Liver (tissue), 9 donors: ENCODE measurements around the gene RAB44. TPM values are rescaled to one million over a fixed set of nuclear protein-coding genes. Genes with fewer than 3 reads are reported as not detected.

Experiments used
- DNase-seq: peaks from one replicate; pipeline ENCODE4 v3.0.0-alpha.2; 2017; ENCODE audit warnings: low spot score
- H3K27ac ChIP-seq, 2 donors: one replicate each; pipeline ENCODE4 v1.7.0; 2013; ENCODE audit warnings: inconsistent platforms in 2 of 2, low read length in 2 of 2, control low read depth in 1 of 2, low read depth in 1 of 2, mild to moderate bottlenecking in 1 of 2
- H3K27me3 ChIP-seq, 4 donors: one replicate each; pipeline versions ENCODE4 v1.6.1 to v1.7.0; 2013; ENCODE audit warnings: low read length in 3 of 4, inconsistent platforms in 1 of 4, mild to moderate bottlenecking in 1 of 4, moderate library complexity in 1 of 4; ENCODE audit not compliant: control insufficient read depth in 4 of 4, insufficient read depth in 4 of 4
- H3K36me3 ChIP-seq, 4 donors: one replicate each; pipeline versions ENCODE4 v1.6.1 to v1.7.0; 2013; ENCODE audit warnings: low read length in 3 of 4, mild to moderate bottlenecking in 3 of 4, low read depth in 1 of 4, moderate library complexity in 1 of 4; ENCODE audit not compliant: control insufficient read depth in 4 of 4, insufficient read depth in 3 of 4
- H3K4me1 ChIP-seq, 4 donors: one replicate each; pipeline versions ENCODE4 v1.6.1 to v1.7.0; 2013; ENCODE audit warnings: low read length in 3 of 4, mild to moderate bottlenecking in 3 of 4, moderate library complexity in 1 of 4; ENCODE audit not compliant: control insufficient read depth in 4 of 4, insufficient read depth in 4 of 4
- H3K4me3 ChIP-seq, 3 donors: one replicate each; pipeline versions ENCODE4 v1.6.1 to v1.7.0; 2013; ENCODE audit warnings: low read length in 3 of 3, control low read depth in 1 of 3, low read depth in 1 of 3, mild to moderate bottlenecking in 1 of 3
- H3K9ac ChIP-seq, 2 donors: one replicate each; pipeline ENCODE4 v1.7.0; 2013; ENCODE audit warnings: low read length in 2 of 2, mild to moderate bottlenecking in 2 of 2, moderate library complexity in 2 of 2, control low read depth in 1 of 2, low read depth in 1 of 2
- H3K9me3 ChIP-seq, 4 donors: one replicate each; pipeline versions ENCODE4 v1.6.1 to v1.7.0; 2013; ENCODE audit warnings: low read length in 3 of 4; ENCODE audit not compliant: control insufficient read depth in 4 of 4
- EGR1 ChIP-seq, 2 donors: IDR thresholded peaks; 2 replicates each; pipeline ENCODE4 v1.6.1; 2016 to 2018; ENCODE audit warnings: antibody characterized with exemption in 2 of 2, low read depth in 2 of 2
- FOXA1 ChIP-seq: IDR thresholded peaks from 2 replicates; pipeline ENCODE4 v1.6.1; 2016; ENCODE audit warnings: antibody characterized with exemption
- FOXA2 ChIP-seq: IDR thresholded peaks from 2 replicates; pipeline ENCODE4 v1.6.1; 2016; ENCODE audit warnings: antibody characterized with exemption
- GABPA ChIP-seq, 2 donors: IDR thresholded peaks in 1 of 2; conservative IDR thresholded peaks in 1 of 2; 2 replicates each; pipeline ENCODE4 v1.6.1; 2016; ENCODE audit warnings: antibody characterized with exemption in 2 of 2, mild to moderate bottlenecking in 1 of 2, moderate library complexity in 1 of 2
- HNF4A ChIP-seq, 2 donors: conservative IDR thresholded peaks; 2 replicates each; pipeline ENCODE4 v1.6.1; 2016; ENCODE audit warnings: antibody characterized with exemption in 2 of 2, mild to moderate bottlenecking in 2 of 2
- HNF4G ChIP-seq: IDR thresholded peaks from 2 replicates; pipeline ENCODE4 v1.6.1; 2016; ENCODE audit warnings: antibody characterized with exemption
- JUND ChIP-seq, 2 donors: IDR thresholded peaks; 2 replicates each; pipeline ENCODE4 v1.6.1; 2016; ENCODE audit warnings: antibody characterized with exemption in 2 of 2
- NR2F2 ChIP-seq: IDR thresholded peaks from 2 replicates; pipeline ENCODE4 v1.6.1; 2016; ENCODE audit warnings: antibody characterized with exemption
- RAD21 ChIP-seq, 2 donors: IDR thresholded peaks; 2 replicates each; pipeline ENCODE4 v1.6.1; 2016; ENCODE audit warnings: antibody characterized with exemption in 2 of 2, mild to moderate bottlenecking in 2 of 2
- RXRA ChIP-seq, 2 donors: IDR thresholded peaks; 2 replicates each; pipeline ENCODE4 v1.6.1; 2017 to 2018; ENCODE audit warnings: antibody characterized with exemption in 2 of 2, mild to moderate bottlenecking in 1 of 2
- SP1 ChIP-seq: IDR thresholded peaks from 2 replicates; pipeline ENCODE4 v1.6.1; 2018; ENCODE audit warnings: antibody characterized with exemption, mild to moderate bottlenecking
- TAF1 ChIP-seq: conservative IDR thresholded peaks from 2 replicates; pipeline ENCODE4 v1.6.1; 2016; ENCODE audit warnings: antibody characterized with exemption, mild to moderate bottlenecking
- YY1 ChIP-seq: IDR thresholded peaks from 2 replicates; pipeline ENCODE4 v1.6.1; 2016; ENCODE audit warnings: antibody characterized with exemption, mild to moderate bottlenecking
- WGBS: extraction: QIAGEN DNeasy Blood & Tissue Kit; methylation state at CpG from one replicate; pipeline ENCODE4 v1.1.7; 2013; 5-methylcytosine and 5-hydroxymethylcytosine counted together
- polyA plus RNA-seq, 2 donors: library from polyadenylated mRNA; stranded (reverse) in 1 of 2; unstranded in 1 of 2; fragments of 200-250 nt in 1 of 2; fragments of >200 nt in 1 of 2; fragmentation: Nextera tagmentation in 1 of 2; extraction: Ambion mirVana in 1 of 2; gene quantifications; one replicate each; pipeline versions ENCODE4 v1.2.1 to v1.2.3, GENCODE V29; 2013 to 2015
- total RNA-seq, 2 donors: library from RNA; depleted of rRNA; stranded (reverse); fragments of >200 nt; gene quantifications; one replicate each; pipeline ENCODE4 v1.2.3, GENCODE V29; 2014
- TF ChIP-seq, protein P1 (sequence below): IDR thresholded peaks from 2 replicates; pipeline ENCODE4 v1.6.1; 2016; ENCODE audit warnings: antibody characterized with exemption
- TF ChIP-seq, protein P2 (sequence below): IDR thresholded peaks from 2 replicates; pipeline ENCODE4 v1.6.1; 2016; ENCODE audit warnings: antibody characterized with exemption
- TF ChIP-seq, protein P3 (sequence below): IDR thresholded peaks from 2 replicates; pipeline ENCODE4 v1.6.1; 2016; ENCODE audit warnings: antibody characterized with exemption
- TF ChIP-seq, protein P4 (sequence below): fragments of 150-350 bp; IDR thresholded peaks from 2 replicates; pipeline ENCODE4 v1.5.1; 2017; ENCODE audit warnings: improper control_type of control experiment, low read depth, low read length; ENCODE audit not compliant: missing input control
- TF ChIP-seq, protein P5 (sequence below): IDR thresholded peaks from 2 replicates; pipeline ENCODE4 v1.6.1; 2016; ENCODE audit warnings: antibody characterized with exemption, mild to moderate bottlenecking
- donor health status: healthy.
- donor health status: healthy.
- donor health status: healthy.
- donor health status: healthy.
- donor health status: healthy.

Gene RAB44
- total and polyA plus RNA-seq, 4 donors: 0.02 to 1.3 (median 0.08) TPM; not detected in 1

DNA sequence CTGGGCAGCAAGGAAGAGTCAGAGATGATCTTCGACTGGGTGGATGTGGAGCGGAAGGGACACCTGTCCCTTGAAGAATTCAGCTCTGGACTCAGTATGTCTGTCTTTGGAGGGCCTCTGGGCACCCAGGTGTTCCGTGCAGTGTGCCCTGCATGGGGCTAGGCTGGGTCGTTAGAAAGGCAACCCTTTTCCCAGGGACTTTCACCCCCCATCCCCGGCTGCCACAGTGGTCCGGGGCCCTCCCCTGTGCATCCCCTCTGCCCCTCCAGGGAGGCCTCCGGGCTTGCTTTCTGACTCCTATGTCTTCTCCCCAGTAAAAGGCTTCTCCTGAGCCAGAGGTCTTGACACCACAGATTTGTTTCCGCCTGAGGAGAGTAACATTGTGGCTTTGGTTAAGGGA is 16.2 kb downstream of the RAB44 start (continued):
- TF ChIP-seq TAF1: no peak

DNA sequence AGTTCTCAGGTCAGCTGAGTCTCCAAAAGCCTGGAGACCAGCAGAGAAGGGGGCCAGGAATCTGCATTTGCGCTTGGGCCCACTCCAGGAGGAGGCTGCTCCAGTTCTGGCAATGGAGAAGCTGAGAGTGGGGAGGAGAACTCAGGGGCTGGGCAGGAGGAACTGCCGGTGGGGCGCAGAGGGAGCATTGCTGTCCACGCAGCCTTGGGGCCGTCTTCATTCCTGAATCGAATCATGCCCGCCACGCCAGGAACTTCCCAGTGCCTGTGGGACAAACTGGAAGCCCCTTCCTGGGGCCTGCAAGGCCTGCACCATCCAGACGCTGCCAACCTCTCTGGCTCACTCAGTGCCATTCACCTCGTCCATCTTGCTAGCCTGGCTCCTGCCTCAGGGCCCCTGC is 16.9 kb downstream of the RAB44 start:
- no peak overlapping the region for H3K27ac ChIP-seq
- no peak overlapping the region for H3K9ac ChIP-seq
- no peaks in the 10 kb centered on the region for H3K4me1 ChIP-seq
- no peak overlapping the region for H3K4me3 ChIP-seq
- 89% methylated on average over 10 of the region's 10 CpGs for WGBS
- no peaks in the 10 kb centered on the region for H3K9me3 ChIP-seq
- H3K36me3 ChIP-seq: no peaks in the 10 kb centered on the region
- TF ChIP-seq JUND (IDR thresholded peaks at IDR 0.05) (no peak), GABPA (IDR thresholded peaks at IDR 0.05 in 1 of 2, conservative IDR thresholded peaks at IDR 0.05 in 1 of 2) (no peak), YY1 (no peak), FOXA1 (no peak), HNF4A (conservative IDR thresholded peaks at IDR 0.05) (no peak), TAF1 (no peak), SP1 (no peak), EGR1 (IDR thresholded peaks at IDR 0.05; ENCODE audit: low read depth in 2 of 2) (no peak), NR2F2 (no peak), RXRA (IDR thresholded peaks at IDR 0.05) (no peak), FOXA2 (no peak), RAD21 (IDR thresholded peaks at IDR 0.05) (no peak), HNF4G (no peak)
- TF ChIP-seq, protein P1, sequence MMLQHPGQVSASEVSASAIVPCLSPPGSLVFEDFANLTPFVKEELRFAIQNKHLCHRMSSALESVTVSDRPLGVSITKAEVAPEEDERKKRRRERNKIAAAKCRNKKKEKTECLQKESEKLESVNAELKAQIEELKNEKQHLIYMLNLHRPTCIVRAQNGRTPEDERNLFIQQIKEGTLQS: no peak
- TF ChIP-seq, protein P2, sequence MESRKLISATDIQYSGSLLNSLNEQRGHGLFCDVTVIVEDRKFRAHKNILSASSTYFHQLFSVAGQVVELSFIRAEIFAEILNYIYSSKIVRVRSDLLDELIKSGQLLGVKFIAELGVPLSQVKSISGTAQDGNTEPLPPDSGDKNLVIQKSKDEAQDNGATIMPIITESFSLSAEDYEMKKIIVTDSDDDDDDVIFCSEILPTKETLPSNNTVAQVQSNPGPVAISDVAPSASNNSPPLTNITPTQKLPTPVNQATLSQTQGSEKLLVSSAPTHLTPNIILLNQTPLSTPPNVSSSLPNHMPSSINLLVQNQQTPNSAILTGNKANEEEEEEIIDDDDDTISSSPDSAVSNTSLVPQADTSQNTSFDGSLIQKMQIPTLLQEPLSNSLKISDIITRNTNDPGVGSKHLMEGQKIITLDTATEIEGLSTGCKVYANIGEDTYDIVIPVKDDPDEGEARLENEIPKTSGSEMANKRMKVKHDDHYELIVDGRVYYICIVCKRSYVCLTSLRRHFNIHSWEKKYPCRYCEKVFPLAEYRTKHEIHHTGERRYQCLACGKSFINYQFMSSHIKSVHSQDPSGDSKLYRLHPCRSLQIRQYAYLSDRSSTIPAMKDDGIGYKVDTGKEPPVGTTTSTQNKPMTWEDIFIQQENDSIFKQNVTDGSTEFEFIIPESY: no peak
- TF ChIP-seq, protein P3, sequence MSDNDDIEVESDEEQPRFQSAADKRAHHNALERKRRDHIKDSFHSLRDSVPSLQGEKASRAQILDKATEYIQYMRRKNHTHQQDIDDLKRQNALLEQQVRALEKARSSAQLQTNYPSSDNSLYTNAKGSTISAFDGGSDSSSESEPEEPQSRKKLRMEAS: no peak
- TF ChIP-seq, protein P4, sequence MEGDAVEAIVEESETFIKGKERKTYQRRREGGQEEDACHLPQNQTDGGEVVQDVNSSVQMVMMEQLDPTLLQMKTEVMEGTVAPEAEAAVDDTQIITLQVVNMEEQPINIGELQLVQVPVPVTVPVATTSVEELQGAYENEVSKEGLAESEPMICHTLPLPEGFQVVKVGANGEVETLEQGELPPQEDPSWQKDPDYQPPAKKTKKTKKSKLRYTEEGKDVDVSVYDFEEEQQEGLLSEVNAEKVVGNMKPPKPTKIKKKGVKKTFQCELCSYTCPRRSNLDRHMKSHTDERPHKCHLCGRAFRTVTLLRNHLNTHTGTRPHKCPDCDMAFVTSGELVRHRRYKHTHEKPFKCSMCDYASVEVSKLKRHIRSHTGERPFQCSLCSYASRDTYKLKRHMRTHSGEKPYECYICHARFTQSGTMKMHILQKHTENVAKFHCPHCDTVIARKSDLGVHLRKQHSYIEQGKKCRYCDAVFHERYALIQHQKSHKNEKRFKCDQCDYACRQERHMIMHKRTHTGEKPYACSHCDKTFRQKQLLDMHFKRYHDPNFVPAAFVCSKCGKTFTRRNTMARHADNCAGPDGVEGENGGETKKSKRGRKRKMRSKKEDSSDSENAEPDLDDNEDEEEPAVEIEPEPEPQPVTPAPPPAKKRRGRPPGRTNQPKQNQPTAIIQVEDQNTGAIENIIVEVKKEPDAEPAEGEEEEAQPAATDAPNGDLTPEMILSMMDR: no peak
- TF ChIP-seq, protein P5, sequence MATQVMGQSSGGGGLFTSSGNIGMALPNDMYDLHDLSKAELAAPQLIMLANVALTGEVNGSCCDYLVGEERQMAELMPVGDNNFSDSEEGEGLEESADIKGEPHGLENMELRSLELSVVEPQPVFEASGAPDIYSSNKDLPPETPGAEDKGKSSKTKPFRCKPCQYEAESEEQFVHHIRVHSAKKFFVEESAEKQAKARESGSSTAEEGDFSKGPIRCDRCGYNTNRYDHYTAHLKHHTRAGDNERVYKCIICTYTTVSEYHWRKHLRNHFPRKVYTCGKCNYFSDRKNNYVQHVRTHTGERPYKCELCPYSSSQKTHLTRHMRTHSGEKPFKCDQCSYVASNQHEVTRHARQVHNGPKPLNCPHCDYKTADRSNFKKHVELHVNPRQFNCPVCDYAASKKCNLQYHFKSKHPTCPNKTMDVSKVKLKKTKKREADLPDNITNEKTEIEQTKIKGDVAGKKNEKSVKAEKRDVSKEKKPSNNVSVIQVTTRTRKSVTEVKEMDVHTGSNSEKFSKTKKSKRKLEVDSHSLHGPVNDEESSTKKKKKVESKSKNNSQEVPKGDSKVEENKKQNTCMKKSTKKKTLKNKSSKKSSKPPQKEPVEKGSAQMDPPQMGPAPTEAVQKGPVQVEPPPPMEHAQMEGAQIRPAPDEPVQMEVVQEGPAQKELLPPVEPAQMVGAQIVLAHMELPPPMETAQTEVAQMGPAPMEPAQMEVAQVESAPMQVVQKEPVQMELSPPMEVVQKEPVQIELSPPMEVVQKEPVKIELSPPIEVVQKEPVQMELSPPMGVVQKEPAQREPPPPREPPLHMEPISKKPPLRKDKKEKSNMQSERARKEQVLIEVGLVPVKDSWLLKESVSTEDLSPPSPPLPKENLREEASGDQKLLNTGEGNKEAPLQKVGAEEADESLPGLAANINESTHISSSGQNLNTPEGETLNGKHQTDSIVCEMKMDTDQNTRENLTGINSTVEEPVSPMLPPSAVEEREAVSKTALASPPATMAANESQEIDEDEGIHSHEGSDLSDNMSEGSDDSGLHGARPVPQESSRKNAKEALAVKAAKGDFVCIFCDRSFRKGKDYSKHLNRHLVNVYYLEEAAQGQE: no peak
- DNase-seq: no peak
- H3K27me3 ChIP-seq: no peaks in the 10 kb centered on the region
